Activated CD4-positive, alpha-beta T cell treated with anti-CD3 and anti-CD28 coated beads, Interleukin-2, Interleukin-6, amounts not matched to agents 100 ng/mL and 50 ng/mL, durations not matched to agents 16 hours and 8 hours (primary cell): ENCODE data around the gene LEF1.

Experiments used
- DNase-seq: peaks from one replicate; pipeline ENCODE4 v3.0.0-alpha.2; 2020

LEF1 gene

DNA sequence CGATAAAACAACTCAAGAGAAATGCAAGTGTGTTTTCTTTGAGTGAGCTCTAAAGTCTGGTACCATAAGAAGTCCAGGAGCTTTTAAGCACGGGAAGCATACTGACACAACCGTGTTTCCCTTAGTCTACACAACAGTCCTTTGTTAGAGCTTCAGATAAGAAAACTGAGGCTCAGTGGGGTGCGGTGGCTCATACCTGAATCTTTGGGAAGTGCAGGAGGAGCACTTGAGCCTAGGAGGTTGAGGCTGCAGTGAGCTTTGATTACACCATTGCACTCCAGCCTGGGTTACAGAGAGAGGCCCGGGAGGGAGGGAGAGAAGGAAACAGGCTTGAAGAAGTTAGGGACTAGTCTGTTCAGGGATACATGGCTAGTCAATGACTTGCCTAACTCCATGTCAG is 21.9 kb downstream of the LEF1 start:
- DNase-seq: no peak

DNA sequence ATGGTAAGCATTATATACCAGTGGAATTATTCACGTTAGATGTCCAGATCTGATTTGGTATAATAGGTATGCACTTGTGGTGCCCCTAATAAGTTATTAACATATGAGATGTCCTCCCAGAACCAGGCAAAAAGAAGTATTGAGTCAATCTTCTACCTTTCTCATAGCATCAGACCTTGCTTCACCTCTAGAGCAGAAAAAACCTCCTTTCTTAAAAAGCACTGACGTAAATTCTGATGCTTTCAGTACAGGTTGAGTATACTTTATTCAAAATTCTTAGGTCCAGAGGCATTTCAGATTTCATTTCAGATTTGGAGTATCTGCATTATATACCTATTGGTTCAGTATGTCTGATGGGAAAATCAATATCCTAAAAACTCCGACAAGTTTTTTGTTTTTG is 22.4 kb downstream of the LEF1 start:
- no peak for DNase-seq

DNA sequence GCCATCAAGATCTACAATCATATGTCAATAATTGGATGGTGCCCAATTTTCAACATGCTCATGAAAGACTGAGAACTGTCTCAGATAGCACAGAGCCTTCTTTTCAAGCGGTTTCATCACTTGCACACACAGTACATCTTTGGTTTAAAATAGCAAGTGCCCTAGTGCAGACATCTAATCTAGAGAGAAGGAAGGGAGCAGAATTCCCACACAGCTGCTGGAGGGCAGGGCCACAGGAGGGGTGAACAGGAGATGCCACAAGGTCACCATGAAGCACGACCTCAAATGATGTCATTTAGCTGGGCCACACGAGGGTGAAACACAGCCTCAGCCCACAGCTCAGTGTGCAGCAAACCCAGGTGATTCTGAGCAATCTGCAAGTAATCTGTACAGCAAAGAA is 24.3 kb downstream of the LEF1 start:
- peak; percentile 49 for DNase-seq

DNA sequence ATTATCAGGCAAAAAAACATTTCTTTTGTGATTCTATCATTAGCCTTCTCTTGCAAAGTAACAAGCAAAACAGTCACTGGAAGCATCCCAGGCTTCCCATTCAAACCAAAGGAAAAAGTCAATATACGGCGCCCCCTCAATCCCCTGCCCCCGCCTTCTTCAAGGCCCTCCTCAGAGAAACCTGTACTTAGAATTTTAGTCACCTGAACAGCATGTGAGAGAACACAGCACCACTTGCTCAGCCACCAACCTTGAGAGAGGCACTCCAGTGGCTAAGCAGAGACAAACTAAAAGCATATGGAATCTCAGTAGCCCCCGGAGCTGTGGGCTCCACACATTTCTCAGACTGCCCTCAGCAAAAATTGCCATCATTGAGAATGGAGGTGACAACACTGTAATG is 25.2 kb downstream of the LEF1 start:
- no peak for DNase-seq

DNA sequence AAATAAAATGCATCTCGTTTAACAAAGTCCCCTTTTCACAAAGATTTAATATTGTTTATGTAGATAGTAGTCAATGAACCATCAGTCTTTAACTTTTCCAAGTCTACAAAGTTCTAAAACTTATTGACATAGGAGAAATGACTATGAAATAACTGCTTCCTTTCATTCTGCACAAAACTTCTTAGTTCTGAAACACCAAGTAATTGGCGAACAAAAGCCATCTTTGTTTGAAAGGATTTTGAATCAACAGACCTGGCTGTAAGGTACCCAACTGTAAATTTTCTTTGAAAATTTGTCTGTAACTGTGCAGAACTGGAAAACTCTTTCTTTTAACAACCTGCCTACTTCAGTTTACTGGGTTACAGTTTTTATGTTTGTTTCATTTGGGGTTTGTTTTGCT is 25.9 kb downstream of the LEF1 start:
- no peak for DNase-seq

DNA sequence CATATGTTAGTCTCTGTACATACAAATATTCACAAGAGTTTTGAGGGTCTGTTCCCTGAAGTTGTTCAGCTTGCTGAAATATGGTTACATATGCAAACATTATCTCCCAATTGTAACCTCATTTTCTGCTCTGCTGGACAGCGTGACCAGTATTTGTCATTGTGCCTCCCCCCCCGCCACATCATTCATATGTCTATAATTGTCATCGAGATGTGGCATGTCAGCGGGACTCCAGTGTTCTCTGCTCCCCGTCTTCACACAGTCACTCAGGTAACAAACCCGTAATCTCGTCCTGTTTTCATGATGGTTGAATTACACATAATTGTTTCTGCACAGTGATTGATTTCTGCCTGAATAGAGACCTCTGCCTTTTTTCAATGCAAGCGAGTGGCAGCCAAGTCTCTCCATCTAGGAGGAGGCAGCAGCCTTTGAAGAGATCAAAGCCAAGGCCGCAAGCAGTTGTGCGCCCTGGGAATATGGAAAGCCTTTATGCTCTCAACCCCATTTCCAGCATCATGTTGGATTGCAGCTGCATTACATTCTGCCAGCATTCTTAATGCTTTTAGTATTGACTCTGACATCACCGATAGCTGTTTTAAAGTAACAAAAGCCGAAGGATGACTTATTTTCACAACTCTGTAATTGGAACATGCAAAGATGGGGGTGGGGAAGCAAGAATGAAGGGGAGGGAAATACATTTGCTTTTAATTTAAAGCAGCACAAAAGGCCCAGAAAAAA is 27.4 kb downstream of the LEF1 start:
- no peak for DNase-seq

DNA sequence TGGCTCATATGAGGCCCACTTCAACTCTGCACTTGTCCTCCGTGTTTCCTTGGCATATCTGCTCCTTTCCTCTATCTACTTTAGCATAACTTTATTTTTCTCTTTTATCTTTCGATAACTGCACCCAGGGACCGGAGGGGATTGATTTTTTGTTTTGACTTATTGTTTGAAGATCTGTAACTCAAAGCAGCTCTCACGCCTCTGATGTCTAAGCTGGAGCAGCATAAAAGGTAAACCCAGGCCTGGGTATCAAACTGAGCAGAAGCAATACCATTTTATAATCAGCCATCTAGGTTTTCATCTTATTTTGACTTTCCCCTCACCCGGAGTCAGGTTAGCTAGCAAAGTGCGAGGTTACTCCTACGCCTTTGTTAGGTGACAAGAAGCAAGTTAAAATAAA is 28.4 kb downstream of the LEF1 start:
- DNase-seq: no peak

DNA sequence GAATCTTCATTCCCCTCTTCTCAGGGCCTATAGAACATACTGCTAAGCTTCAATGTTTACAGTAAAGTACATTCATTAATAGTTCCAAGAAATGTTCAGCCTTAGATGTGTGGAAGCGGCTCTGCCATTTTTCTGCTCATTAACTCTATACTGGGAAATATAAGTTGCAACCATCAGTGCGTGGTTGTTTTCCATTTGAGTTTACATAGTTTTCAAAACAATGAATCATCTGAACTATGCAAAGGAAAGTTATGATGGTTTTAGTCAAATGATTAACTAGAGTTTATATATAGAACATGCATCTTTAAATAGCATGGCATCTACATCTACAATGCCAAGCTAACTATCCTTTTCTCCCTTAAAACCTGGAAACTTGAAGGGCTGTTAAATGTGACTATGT is 29.6 kb downstream of the LEF1 start:
- DNase-seq: no peak

DNA sequence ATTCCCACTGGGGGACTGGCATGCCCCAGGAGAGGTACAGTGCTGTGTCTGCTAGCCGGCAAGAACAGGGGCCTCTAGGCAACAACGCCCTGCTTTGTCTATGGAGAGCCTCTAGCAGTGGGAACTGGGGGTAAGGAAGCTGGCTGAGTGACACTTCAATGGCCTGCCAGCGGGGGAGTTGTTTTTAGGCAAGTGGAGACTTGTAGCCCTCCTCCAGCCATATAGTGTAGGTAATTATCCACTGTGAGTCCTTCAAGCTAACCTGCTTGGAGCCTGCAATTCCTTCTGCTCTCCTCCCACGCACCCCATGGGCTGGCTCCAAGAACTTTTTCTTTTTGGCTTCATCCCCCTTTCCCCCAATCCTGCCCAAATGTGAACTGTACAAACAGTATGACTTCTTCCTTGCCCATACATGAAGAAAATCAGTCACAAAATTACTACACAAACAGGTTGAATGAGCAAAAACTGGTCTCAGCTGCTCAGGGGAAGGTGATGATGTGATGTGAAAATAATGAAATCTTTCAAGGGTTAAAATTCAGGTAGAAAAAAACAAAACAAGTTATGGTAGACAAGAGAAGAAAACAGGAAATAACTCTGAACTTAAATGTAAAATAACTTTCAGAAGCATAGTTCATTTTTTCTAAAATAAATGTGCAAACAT is 33.1 kb downstream of the LEF1 start:
- DNase-seq: no peak

DNA sequence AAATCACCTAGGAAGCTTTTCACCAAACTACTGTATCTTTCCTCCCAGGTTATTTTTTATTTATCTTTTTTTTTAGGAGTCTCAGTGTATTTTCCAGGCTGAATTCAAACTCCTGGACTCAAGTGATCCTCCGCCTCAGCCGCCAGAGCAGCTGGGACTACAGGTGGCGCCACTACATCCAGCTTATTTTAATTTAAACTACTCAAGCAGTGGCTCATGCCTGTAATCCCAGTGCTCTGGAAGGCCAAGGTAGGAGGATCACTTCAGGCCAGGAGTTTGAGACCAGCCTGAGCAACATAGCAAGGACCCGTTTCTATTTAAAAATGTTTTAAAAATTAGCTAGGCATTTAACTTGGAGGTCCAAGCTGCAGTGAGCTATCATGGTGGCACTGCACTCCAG is 37.8 kb downstream of the LEF1 start:
- DNase-seq: no peak

DNA sequence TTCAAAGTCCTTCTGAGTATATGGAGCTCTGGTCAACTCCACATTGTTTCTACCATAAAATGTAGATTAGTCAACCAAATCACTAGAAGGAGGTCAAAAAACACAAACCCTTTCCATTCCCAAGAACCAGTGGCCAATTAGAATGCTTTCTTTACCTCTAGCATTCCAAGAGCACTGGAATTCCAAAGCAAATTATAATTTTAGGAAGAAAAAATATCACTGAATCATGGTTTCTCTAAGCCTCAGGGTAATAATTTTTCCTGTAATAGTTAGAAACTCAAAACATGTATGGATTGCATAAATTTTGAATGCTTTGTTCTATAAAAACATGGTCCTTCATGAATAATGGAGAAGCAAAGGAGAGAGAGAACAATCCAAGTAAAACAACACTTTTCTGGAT is 39.5 kb downstream of the LEF1 start:
- DNase-seq: no peak

DNA sequence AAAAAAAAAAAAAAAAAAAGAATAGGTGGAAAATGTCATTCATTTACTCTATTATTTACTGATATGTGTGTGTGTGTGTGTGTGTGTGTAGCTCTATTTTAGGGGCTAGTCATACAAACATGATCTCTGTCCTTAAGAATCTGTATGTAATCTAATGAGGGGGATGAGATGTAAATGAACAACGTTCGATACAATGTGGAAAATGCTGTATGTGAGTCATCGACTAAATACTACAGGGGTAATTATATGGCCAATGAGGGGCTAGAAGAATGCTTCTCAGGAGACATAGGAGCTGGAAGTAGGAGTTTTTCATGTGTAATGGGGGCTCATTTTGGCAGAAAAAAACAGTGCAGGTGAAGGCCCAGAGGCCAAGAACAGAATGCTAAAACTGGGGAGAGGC is 41.9 kb downstream of the LEF1 start:
- no peak for DNase-seq

DNA sequence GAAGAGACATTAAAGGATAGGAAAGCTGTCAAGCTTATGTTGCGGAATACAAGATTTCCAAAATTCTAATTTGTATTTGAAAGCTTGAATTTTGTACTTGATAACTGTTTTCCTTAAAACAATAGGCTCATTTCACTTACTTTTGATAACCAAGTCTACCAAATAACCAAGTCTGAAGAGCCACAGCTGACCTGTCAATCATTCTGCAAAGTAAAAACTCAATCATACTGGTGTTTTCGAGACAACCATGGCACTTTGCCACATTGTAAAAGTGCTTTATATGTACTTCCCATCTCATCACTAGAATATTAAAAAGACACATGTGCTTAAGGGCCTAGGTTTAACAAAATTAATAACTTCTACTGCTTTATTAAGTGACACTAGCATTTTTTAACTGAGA is 47.9 kb downstream of the LEF1 start:
- DNase-seq: no peak

DNA sequence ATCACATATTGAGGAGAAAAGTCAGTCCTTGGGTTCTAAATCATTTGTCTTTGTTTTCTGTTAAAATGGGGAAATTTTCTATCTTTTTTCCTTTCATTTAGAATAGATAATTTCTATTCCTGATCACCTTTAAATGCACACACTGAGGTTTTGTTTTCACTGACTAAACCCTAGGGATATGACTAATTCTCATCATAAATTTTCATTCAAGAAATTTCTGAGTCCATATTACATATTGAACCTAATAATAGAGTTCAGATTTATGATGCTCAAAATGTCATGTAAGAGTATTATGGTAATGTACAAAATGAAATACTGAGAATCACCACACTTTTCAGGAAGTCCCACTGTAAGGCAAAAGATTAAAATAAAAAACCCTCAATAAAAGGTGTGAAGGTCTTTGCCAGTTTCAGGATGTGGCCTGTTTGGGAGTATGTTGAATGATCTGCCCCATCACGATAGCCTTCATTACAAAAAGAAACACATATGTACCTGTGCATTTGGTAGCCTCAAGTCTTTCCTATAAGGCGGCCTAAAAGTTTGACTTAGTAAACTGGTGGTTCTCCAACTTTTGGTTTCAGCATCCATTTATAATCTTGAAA is 49.4 kb downstream of the LEF1 start:
- no peak for DNase-seq

DNA sequence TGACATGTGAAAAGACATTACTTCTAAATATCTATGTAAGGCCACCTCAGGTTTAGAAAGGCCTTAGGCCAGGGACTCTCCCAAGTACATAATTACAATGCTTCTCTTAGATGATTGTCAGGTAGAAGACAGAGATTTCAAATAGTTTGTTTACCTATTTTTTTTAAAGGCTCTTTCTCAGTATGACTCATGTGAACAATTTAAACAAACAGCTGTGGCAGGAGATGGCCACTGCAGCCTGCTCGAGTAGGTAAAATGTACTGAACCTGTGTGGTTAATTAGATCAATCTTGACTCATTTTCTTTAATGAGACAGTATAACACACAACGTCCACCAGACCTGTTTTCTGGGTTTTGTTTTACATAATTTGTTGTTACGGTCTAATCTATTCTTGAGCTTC is 50.2 kb downstream of the LEF1 start:
- peak; percentile 51 for DNase-seq

DNA sequence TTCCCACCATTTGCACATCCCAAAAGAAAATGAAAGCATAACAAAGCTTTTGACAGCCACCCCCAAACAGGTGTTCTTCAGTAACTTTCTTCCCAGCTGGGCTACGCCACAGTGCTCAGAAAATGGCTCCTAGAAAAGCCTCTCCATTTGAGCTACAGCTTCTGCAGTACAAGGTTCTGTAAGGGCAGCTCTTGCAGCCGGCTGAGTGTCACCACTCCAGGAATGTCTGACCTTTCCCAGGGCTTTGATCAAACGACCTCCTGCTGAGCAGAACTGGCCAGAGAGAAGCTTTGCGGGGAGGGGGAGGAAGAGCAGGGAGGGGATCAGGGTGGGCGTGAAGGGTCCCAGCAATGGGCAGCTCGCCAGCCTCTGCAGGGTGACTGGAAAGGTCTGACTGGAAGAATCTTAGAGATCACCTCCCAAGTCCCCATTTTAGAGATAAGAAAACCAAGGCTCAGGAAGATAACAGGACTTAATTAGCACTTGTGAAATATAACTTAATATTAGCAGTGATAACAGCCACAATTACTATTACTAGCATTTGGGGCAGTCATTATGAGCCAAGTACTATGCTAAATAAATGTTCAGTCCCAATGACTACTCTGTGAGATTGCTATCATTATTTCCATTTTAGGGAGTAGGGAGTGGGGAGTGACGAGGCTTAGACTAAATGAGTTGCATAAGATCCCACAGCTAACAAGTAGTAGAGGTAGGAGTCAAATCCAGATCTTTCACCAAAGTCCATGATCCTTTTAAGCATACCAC is 51.1 kb downstream of the LEF1 start:
- DNase-seq: no peak

DNA sequence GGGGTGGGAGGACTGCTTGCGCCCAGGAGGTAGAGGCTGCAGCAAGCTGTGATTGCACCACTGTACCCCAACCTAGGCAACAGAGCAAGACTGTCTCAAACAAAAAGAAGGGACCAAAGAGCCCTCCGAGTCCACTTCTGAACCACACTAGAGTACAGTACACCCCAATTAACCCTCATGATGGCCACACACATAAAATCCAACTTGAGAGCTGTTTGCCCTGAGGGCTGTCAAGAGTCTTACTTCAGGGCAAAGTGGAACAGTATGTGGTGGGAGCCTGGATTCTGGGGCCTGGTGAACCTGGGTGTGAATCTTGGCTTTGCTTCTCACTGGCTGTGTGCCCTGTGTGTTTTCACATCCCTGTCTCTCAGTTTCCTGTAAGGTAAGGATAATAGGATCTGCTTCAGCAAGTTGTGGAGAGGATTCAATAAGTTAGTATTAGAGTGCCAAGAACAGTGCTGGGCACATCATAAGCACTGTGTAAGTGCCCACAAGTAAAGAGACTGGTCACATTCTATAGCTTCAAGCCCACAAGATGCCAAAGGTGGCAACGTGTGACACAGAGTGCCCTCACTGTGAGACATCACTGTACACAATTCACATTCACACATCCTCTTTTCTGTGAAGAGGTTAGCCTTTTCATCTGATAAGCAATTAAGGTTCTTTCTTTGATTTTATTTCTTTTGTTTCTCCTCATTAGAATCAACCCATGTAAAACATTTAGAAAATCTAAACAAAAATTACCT is 52.1 kb downstream of the LEF1 start:
- peak; percentile 59 for DNase-seq

DNA sequence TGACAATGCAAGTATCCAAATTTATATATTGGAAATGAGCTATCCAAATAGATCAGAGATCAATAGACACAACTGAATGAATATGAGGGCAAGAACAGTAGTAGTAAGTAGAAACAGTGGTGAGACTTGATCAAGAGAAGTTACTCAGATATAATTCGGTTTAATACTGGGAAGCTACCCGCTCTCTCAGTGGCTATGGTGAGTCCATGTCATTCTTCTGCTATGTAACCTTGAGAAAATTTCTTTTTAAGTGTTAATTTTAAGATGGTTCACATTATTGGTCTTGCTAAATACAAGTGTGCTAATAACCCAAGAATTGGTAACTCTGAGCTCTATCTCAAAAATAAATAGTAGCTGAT is 53.6 kb downstream of the LEF1 start:
- no peak for DNase-seq

DNA sequence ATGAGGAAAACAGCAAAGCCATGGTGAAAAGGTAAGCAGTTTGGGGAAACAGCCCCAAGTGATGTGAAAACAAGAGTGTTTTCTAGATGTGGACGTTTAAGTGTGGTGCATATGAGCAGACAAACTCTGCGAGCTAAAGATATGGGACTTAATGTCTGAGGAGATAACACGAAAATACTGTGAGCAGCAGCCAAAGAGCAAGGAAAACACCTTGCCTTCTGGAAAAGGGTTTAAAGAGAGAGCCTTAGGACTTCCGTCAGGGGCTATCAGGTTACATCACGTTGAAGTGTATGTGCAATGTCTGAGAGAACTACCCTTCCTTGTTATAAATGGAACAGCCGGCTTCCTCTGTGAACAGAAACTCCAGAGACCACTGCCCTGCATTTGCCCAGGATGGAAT is 54.2 kb downstream of the LEF1 start:
- DNase-seq: no peak

DNA sequence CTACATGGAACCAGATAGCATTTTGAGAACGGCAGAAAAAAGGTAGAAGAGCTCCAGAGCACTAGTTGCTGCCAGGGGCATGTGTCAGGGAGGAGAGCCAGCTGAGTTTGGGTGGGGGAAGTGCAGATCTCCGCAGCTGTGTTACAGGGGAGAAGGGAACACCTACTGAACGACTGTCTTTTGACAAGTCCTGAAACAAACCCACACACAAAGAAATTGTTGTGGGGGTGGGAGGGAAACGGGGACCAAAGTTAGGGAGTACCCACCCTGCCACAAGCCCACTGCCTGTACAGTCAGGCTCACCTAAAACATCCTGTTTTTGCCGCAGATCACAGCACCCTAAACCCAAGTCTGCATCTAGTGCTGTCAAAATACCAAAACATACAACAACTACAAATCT is 55.5 kb downstream of the LEF1 start:
- DNase-seq: no peak

DNA sequence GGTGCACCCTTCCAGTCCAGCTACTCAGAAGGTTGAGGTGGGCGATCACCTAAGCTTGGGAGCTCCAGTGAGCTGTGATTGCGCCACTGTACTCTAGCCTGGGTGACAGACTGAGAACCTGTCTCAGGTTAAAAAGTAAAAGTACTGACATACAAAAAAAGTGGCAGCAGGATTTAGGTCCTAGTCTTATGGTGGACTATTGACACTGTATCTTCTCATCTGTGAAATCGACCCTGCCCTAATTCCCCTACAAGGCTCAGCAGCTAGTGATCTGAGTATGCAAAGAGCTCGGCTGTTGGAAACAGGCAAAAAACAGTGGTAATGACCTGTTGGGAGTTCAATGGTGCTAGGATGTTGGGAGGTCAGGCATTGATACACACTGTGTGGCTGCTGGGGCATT is 57.0 kb downstream of the LEF1 start:
- DNase-seq: no peak

DNA sequence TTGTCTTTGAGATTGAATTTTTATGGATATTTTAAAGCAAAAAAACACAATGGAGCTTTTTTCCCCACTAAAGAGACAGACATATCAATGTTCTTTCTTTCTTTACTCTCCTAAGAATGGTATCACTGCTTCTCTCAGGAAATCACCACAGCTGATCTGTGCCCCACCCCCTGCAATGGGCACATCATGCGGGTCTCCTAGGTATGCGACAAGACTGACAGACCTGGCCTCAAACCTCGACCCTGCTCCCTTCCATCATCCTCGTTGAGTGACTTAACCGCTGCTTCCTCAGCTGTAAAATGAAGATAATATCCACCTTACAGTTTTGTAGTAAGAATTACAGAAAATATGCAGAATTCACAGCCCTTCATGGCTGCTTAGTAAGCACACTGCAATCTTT is 58.3 kb downstream of the LEF1 start:
- DNase-seq: no peak

DNA sequence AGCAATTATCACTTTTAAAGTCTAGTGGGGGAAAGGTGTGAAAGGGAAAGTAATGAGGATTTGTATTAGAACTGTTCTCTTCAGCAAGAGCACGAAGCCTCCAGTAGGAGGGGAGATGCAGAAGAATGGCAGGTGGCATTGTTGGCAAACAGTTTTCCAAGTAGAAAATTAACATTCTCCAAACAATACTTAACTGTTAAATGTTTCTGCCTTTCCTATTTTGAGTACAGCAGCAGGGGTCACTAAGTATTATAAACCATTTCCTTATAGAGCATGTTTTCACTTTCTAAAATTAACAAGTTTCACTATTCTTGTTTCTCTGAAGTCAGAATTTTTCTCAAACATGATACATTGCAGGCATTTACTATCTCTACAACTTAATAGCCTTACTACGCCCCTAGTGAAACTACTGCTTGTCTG is 58.7 kb downstream of the LEF1 start:
- DNase-seq: no peak
